Measurements from ENCODE around the gene LIPA. TPM values are rescaled to one million over a fixed set of nuclear protein-coding genes. Genes with fewer than 3 reads are reported as not detected.

Gene LIPA
- total RNA-seq, 3 donors from 2014 or later, result 13.2 to 15.8 (median 14.7) TPM

DNA sequence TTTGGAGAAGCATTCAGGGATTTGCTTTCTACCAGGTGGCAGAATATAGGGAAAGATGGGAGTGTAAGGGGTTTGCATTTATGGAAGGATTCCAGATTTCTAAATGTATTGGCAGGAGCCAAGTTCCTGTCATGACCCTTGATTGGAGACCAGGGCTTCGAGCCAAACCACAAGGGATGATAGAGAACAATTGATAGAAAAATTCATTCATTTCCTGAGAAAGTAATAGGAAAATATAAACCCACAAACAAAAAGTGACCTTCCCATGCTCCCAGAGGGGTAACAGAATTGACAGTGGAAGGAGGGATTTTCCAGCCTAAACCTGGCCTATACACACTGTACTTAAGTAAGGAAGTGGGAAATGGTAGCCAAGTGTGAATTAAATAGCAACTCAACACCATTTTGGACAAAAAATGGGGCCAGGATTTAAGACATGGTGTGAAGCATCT, 27.9 kb upstream of the LIPA start:
- no peaks in the 10 kb centered on the region for H3K27me3 Mint-ChIP-seq (ENCODE audit: low read depth)
- ATAC-seq (no peak), DNase-seq (no peak)
- H3K4me1 Mint-ChIP-seq (ENCODE audit: low read depth), result no peaks in the 10 kb centered on the region
- no peaks in the 10 kb centered on the region for H3K36me3 Mint-ChIP-seq (ENCODE audit: insufficient read depth)
- H3K9me3 Mint-ChIP-seq, result no peaks in the 10 kb centered on the region
- H3K4me3 Mint-ChIP-seq, result no peak overlapping the region

DNA sequence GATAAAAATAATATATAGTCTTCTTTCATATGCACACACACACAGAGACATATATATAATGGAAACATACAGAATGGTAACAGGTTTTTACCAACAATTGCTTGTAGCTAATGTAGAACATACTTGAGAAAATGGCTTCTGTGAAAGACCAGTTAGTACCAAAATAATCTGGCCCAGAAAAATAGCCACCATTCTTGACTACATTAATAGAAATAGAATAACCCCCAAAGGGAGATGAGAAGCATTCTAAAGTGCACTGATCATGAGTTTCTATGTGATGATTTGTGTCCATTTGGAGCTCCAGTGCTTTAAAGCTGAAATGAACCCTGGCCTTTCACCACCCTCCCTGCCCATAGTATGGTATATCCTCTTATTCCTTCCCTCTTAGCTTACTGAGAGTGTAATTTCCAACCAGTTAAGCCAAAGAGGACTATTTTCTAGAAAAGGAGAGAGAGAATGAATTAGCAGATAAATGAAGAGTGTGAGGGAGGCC, 27.4 kb upstream of the LIPA start:
- no peaks in the 10 kb centered on the region for H3K36me3 Mint-ChIP-seq (ENCODE audit: insufficient read depth)
- no peak for ATAC-seq
- no peak overlapping the region for H3K4me3 Mint-ChIP-seq
- no peaks in the 10 kb centered on the region for H3K27me3 Mint-ChIP-seq (ENCODE audit: low read depth)
- no peaks in the 10 kb centered on the region for H3K4me1 Mint-ChIP-seq (ENCODE audit: low read depth)
- no peaks in the 10 kb centered on the region for H3K9me3 Mint-ChIP-seq
- DNase-seq, result no peak

DNA sequence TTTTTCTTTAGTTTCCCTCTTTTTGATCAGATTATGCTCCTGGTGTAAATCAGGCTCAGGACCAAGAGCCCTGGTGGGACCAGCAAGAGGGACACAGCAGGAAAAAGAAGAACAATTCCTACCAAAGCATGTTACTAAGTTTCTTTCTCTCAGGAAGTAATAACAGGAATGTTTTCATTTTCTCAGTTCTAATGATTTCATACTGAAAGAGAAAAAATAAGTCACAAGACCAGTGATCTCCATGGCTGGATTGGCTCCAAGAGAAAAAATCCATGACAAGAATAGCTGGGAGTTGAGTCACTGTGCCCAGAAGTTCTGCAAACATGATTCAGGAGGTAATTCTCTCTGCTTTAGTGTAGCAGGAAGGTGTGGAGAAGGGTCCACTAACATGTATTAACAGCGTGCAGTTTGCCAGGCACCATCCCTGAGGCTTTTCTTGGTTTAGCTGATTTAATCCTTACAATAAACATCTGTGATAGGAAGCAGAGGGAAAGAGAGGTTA, 26.5 kb upstream of the LIPA start:
- H3K36me3 Mint-ChIP-seq (ENCODE audit: insufficient read depth), result no peaks in the 10 kb centered on the region
- ATAC-seq, result no peak
- DNase-seq, result no peak
- no peak overlapping the region for H3K4me3 Mint-ChIP-seq
- H3K4me1 Mint-ChIP-seq (ENCODE audit: low read depth), result no peaks in the 10 kb centered on the region
- no peaks in the 10 kb centered on the region for H3K9me3 Mint-ChIP-seq
- no peaks in the 10 kb centered on the region for H3K27me3 Mint-ChIP-seq (ENCODE audit: low read depth)

DNA sequence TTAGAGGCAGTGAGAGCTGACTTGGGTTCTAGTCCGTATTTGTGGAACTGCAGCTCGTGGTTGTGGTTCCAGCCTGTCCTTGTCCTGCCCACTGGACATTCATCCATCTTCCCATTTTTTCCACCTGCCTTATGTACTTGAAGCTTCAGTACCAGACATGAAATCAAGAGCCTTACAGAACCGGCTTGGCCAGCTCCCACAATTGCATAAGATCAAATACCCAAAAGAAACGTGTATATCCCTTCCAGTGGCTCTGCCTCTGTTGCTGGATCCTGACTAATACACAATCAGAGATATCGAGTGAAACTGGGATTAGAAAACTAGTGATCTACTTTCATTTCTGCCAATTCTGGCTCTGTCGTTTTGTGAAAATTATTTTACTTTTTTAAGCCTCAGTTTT, 23.8 kb upstream of the LIPA start:
- Mint-ChIP-seq H3K36me3 (ENCODE audit: insufficient read depth) (no peaks in the 10 kb centered on the region), H3K4me1 (ENCODE audit: low read depth) (no peaks in the 10 kb centered on the region), H3K27me3 (ENCODE audit: low read depth) (no peaks in the 10 kb centered on the region), H3K9me3 (no peaks in the 10 kb centered on the region), H3K4me3 (no peak overlapping the region)
- DNase-seq (no peak), ATAC-seq (no peak)

DNA sequence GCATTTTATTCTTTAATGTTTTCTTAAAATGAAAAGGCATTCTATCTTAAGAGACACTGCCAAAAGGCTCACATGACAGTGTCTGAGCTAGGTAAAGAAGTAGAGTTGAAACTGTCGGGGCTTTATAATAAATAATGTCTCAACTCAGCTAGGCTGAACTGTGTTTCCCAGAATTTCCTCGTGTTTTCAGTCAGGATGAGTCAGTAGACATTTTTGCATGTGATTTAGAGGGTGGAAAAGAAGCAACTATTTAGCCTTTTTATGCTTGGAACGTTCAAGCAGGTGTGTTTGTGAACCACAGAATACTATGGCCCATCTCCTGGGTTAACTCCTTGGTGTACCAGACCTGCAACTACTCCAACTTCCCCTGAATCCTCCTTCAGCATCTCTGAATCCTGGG, 23.4 kb upstream of the LIPA start:
- DNase-seq (no peak), ATAC-seq (no peak)
- Mint-ChIP-seq H3K4me3 (no peak overlapping the region), H3K9me3 (no peaks in the 10 kb centered on the region), H3K36me3 (ENCODE audit: insufficient read depth) (no peaks in the 10 kb centered on the region), H3K27me3 (ENCODE audit: low read depth) (no peaks in the 10 kb centered on the region), H3K4me1 (ENCODE audit: low read depth) (no peaks in the 10 kb centered on the region)

DNA sequence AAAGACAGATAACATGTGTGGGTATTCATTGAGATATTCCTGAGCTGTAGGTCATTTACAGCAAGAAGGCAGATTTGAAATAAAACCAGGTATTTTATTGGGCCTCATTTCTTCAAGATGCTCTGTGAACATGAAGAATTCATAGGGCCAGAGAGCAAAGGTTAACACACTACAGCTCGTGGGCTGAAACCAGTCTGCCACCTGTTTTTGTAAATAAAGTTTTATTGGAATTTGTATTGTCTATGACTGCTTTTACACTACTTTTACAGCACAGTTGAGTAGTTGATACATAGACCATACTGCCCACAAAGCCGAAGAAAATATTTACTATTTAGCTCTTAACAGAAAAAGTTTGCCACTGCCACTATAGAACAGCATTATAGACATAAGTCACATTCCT, 22.1 kb upstream of the LIPA start:
- no peaks in the 10 kb centered on the region for H3K27me3 Mint-ChIP-seq (ENCODE audit: low read depth)
- no peak for ATAC-seq
- H3K4me1 Mint-ChIP-seq (ENCODE audit: low read depth), result no peaks in the 10 kb centered on the region

DNA sequence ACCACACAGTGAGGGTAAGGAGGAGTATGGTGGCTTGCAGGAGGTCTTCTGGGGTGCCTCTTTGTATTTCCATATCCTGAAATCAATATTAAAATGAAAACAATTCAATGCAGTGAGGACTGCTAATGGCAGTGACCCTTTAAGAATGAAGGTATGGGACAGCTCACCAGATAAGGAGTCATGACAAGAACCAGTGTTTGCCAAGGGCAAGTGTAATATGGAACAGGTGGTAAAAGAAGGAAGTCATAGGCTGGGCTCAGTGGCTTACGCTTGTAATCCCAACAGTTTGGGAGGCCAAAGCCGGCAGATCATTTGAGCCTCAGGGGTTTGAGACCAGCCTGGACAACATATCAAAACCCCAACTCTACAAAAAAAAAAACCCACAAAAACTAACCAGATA, 20.0 kb upstream of the LIPA start:
- Mint-ChIP-seq H3K27me3 (ENCODE audit: low read depth) (no peaks in the 10 kb centered on the region), H3K36me3 (ENCODE audit: insufficient read depth) (no peaks in the 10 kb centered on the region), H3K4me1 (ENCODE audit: low read depth) (no peaks in the 10 kb centered on the region), H3K9me3 (no peaks in the 10 kb centered on the region), H3K4me3 (no peak overlapping the region)
- DNase-seq (no peak), ATAC-seq (no peak)

More for the DNA sequence above, 22.1 kb upstream of the LIPA start:
- no peak overlapping the region for H3K4me3 Mint-ChIP-seq
- H3K9me3 Mint-ChIP-seq, result no peaks in the 10 kb centered on the region
- no peak for DNase-seq
- no peaks in the 10 kb centered on the region for H3K36me3 Mint-ChIP-seq (ENCODE audit: insufficient read depth)

DNA sequence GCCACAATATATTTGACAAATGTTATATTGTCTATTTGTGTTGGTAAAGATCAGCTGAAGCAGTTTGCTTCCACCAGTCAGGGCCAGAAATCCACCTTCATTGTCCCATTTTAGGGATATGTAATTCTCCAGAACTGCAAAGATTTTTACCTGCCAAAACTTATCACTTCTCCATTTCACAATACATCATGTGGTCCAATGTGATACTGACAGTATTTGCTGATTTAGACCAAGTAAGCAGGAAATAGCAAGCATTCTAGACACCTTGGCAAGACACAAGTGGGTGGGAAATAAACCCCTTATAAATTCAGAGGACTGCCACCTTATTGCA, 18.5 kb upstream of the LIPA start:
- Mint-ChIP-seq H3K4me1 (ENCODE audit: low read depth) (no peaks in the 10 kb centered on the region), H3K36me3 (ENCODE audit: insufficient read depth) (no peaks in the 10 kb centered on the region), H3K4me3 (no peak overlapping the region), H3K9me3 (no peaks in the 10 kb centered on the region), H3K27me3 (ENCODE audit: low read depth) (no peaks in the 10 kb centered on the region)
- ATAC-seq (no peak), DNase-seq (no peak)

DNA sequence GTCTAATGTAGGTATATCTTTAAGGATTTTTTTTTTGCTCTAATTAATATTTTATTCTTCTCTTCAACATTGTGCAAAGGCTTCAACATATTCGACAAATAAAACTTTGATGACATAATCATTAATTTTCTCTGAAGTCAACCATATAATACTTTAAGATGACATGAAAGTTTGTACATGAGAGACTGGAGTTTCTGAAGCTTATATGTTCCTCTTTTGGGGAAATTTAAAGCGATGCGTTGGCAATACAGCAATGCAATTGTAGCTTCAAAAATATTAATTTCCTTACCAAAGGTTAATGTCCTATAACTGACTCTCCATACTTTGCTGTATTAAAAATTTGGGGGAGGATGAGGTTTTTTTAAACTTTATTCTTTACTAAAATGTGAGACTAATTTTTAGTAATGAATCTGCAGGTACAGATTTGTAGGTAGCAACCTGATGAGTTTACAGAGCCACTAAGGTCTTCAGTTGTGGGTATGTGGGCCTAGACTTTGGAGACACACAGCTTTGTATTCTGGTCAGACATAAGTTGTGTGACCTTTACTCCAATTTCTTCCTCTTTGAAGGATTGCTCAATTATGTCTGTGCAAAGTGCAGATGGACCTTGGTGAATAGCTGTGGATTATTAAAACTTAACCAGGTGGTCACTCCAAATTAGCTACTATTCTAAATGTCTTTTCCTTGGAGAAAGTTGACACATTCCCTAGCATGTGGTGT, 18.0 kb upstream of the LIPA start:
- H3K9me3 Mint-ChIP-seq, result no peaks in the 10 kb centered on the region
- no peaks in the 10 kb centered on the region for H3K27me3 Mint-ChIP-seq (ENCODE audit: low read depth)
- ATAC-seq (no peak), DNase-seq (no peak)
- H3K4me1 Mint-ChIP-seq (ENCODE audit: low read depth), result no peaks in the 10 kb centered on the region
- no peak overlapping the region for H3K4me3 Mint-ChIP-seq
- H3K36me3 Mint-ChIP-seq (ENCODE audit: insufficient read depth), result no peaks in the 10 kb centered on the region

DNA sequence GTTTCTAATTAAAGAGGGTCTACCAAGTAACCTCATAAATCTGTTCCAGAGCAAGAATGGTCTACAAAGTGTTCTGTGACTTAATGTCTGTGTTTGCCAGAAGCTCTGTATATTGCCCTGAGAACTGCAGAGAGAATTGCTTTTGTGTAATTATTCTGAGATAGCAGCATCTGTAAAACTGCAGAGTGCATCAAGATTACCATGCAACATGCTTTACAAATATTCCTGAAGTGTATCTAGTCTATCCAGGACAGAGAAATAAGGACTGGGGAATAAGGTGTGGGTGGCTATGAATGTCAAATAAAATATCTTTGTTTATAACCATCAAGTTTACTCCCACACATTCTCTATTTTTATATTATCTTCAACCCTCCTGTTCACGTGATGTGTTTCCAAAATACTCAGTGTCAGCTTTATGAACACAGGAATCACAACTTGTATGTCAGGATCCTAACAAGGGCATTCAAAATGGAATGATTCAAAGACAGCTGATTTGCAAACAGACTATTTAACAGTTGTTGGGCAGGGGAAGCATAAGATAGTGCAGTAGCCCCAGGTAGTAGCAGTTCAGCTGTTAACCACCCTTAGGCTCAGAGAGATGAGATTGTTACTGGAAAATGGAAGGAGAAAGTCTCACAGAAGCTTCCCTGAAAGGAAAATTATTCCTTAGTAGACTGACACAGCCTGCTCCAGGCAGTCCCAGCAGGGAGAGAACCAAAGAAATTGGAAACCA, 15.3 kb upstream of the LIPA start:
- Mint-ChIP-seq H3K9me3 (no peaks in the 10 kb centered on the region), H3K4me1 (ENCODE audit: low read depth) (no peaks in the 10 kb centered on the region), H3K36me3 (ENCODE audit: insufficient read depth) (no peaks in the 10 kb centered on the region), H3K27me3 (ENCODE audit: low read depth) (no peaks in the 10 kb centered on the region), H3K4me3 (no peak overlapping the region)
- no peak for ATAC-seq
- DNase-seq, result no peak

DNA sequence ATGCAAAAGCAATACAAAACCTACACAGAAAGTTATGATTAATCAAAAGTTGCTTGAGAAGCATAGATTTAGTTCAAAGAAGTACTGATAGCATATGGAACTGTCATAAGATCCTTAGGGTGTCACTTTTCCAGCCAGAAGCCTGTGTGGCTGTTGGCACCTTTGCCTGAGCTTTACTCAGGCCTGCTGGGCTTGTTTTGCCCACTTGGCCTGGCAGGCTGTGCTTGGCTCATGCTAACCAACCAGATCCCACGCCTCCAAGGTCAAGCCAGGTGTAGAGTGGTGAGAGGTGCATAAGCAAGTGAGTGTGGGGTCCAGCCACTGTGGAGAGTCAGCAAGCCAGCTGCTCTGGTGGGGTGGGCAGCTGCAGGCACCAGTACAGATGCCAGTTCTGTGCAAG, 12.0 kb upstream of the LIPA start:
- Mint-ChIP-seq H3K4me3 (no peak overlapping the region), H3K4me1 (ENCODE audit: low read depth) (peaks cover 5% of the 10 kb centered on the region), H3K36me3 (ENCODE audit: insufficient read depth) (no peaks in the 10 kb centered on the region), H3K27me3 (ENCODE audit: low read depth) (no peaks in the 10 kb centered on the region), H3K9me3 (no peaks in the 10 kb centered on the region)
- DNase-seq, result no peak
- no peak for ATAC-seq

DNA sequence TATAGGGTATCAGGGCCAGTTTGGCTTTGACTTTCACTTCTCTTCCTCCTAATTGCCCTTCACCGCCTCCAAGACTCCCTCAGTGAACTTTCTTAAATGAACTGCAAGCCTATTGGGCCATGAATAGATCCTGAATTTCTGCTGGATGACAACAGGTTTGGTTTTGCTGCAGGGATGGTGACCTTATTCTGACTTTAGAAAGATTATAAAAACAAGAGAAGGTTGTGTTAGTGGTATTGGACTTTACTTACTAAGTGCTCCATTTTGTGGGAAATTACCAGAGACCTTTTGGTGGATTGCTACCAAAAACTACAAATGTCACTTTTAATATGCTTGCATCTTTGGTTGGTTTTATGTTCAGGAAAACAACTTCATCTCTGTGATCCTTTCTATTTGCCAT, 11.5 kb upstream of the LIPA start:
- Mint-ChIP-seq H3K27me3 (ENCODE audit: low read depth) (no peaks in the 10 kb centered on the region), H3K9me3 (no peaks in the 10 kb centered on the region), H3K36me3 (ENCODE audit: insufficient read depth) (no peaks in the 10 kb centered on the region), H3K4me3 (no peak overlapping the region), H3K4me1 (ENCODE audit: low read depth) (peaks cover 5% of the 10 kb centered on the region)
- ATAC-seq, result no peak
- DNase-seq, result no peak

DNA sequence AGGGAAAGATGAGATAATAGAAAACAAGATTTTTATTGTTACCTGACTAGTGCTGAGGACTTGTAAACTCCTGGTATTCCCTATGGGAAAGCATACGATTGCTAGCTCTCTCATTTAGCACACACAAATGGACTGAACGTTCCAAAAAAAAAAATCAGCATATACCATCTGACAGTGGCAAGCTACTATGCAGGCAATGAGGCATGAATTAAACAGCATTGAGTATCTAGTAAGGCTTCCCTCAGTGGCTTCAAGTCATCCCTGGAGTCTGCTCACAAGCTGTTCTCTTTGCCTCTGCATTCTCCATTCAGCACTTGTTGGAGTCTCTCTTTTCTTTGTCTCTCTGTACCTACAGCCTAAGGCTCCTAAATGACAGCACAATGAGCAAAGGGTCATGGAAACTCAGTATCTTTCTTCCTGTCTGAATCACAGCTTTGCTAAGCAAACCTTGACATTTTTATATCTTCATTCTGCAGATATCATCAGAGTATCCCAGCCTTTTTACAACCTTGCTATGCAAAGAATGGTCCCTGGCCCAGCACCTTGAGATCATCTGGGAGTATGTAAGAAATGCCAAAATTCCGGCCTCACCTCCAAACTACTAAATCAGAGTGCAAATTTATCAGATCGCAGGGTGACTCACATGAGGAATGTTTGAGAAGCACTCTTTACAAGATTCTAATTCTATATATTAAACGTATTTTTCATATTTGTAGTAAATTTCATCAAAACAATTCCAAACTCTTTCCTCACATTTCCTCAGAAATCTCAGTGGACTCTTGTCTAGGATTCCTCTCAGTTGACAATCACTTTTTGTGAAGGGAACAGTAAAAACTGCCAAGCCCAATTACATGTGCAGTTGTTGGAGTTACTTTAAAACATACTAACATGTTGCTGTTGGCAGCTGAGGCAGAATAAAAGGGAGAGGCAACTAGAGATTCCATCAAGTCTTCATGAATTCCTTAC, 10.8 kb upstream of the LIPA start:
- no peaks in the 10 kb centered on the region for H3K9me3 Mint-ChIP-seq
- H3K4me3 Mint-ChIP-seq, result no peak overlapping the region
- peaks cover 5% of the 10 kb centered on the region for H3K4me1 Mint-ChIP-seq (ENCODE audit: low read depth)
- H3K27me3 Mint-ChIP-seq (ENCODE audit: low read depth), result peaks cover 3% of the 10 kb centered on the region
- no peak for ATAC-seq
- no peaks in the 10 kb centered on the region for H3K36me3 Mint-ChIP-seq (ENCODE audit: insufficient read depth)
- DNase-seq, result no peak

DNA sequence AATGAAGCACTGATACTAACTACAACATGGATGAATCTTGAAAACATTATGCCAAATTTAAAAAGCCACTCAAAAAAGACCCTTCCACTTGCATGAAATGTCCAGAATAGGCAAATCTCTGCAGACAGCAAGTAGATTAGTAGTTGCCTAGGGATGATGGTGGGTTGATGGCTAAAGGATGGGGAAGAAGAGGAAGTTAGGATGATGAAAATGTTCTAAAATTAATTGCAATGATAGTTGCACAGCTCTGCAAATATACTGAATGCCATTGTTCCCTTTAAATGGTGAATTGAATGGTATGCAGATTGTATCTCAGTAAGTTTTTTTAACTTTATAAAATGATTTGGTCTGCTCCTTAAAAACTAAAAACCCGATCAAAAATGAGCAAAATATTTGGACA, 7.3 kb upstream of the LIPA start:
- Mint-ChIP-seq H3K4me1 (ENCODE audit: low read depth) (peaks cover 13% of the 10 kb centered on the region), H3K4me3 (no peak overlapping the region), H3K27me3 (ENCODE audit: low read depth) (peaks cover 7% of the 10 kb centered on the region), H3K36me3 (ENCODE audit: insufficient read depth) (peaks cover 6% of the 10 kb centered on the region), H3K9me3 (peaks cover 6% of the 10 kb centered on the region)
- no peak for DNase-seq
- no peak for ATAC-seq

All from activated T-cell treated with anti-CD3 and anti-CD28 coated beads, Interleukin-2, amount 50 U/mL, for 4 hours (primary cell).